Measurements from ENCODE around the gene RAG1.
"Not testable (repeated sequence)": the region's sequence is repeated elsewhere in the genome, so short reads cannot be mapped to it uniquely, and the experiment has no call there.

RAG1 gene

GRCh38 chr11:36567694-36568093 is at the start of gene RAG1:
Gene RAG1 (plus strand): TSS chr11:36568007. CDS start chr11:36573305, 5,298 bp downstream.
- DNase-seq (ENCODE audit: low spot score), result no peak

GRCh38 chr11:36530840-36531239 is 37.0 kb upstream of the RAG1 start:
- no peak for DNase-seq (ENCODE audit: low spot score)

- no peak for DNase-seq (ENCODE audit: low spot score)
Observed at GRCh38 chr11:36532941-36533601, 34.7 kb upstream of the RAG1 start.

- no peak for DNase-seq (ENCODE audit: low spot score)
Observed at GRCh38 chr11:36534276-36534840, 33.4 kb upstream of the RAG1 start.

GRCh38 chr11:36540998-36541397 is 26.8 kb upstream of the RAG1 start:
- DNase-seq (ENCODE audit: low spot score), result peak; percentile 82

GRCh38 chr11:36550385-36551115 is 17.3 kb upstream of the RAG1 start:
- no peak for DNase-seq (ENCODE audit: low spot score)

- DNase-seq (ENCODE audit: low spot score), result not testable (repeated sequence)
Observed at GRCh38 chr11:36557390-36557789, 10.4 kb upstream of the RAG1 start.

- DNase-seq (ENCODE audit: low spot score), result no peak
Observed at GRCh38 chr11:36557991-36558390, 9.8 kb upstream of the RAG1 start.

GRCh38 chr11:36558571-36559413 is 9.0 kb upstream of the RAG1 start:
- no peak for DNase-seq (ENCODE audit: low spot score)

- DNase-seq (ENCODE audit: low spot score), result peak; percentile 70
Observed at GRCh38 chr11:36564376-36565030, 3.3 kb upstream of the RAG1 start.

- no peak for DNase-seq (ENCODE audit: low spot score)
Observed at GRCh38 chr11:36565031-36565610, 2.7 kb upstream of the RAG1 start.

GRCh38 chr11:36566407-36567053 is 1.3 kb upstream of the RAG1 start:
- DNase-seq (ENCODE audit: low spot score), result no peak

- DNase-seq (ENCODE audit: low spot score), result no peak
Observed at GRCh38 chr11:36569095-36569494, 1.3 kb downstream of the RAG1 start.

GRCh38 chr11:36574486-36574885 is 6.7 kb downstream of the RAG1 start:
- DNase-seq (ENCODE audit: low spot score), result no peak

- DNase-seq (ENCODE audit: low spot score), result no peak
Observed at GRCh38 chr11:36577373-36577772, 9.6 kb downstream of the RAG1 start.

GRCh38 chr11:36577859-36578258 is 10.1 kb downstream of the RAG1 start:
- no peak for DNase-seq (ENCODE audit: low spot score)

GRCh38 chr11:36578458-36578857 is 10.7 kb downstream of the RAG1 start:
- no peak for DNase-seq (ENCODE audit: low spot score)

- DNase-seq (ENCODE audit: low spot score), result no peak
Observed at GRCh38 chr11:36581536-36581935, 13.7 kb downstream of the RAG1 start.

- no peak for DNase-seq (ENCODE audit: low spot score)
Observed at GRCh38 chr11:36583667-36584066, 15.9 kb downstream of the RAG1 start.

GRCh38 chr11:36586543-36586942 is 18.7 kb downstream of the RAG1 start:
- DNase-seq (ENCODE audit: low spot score), result no peak

GRCh38 chr11:36588099-36588498 is 20.3 kb downstream of the RAG1 start:
- DNase-seq (ENCODE audit: low spot score), result no peak
